Endothelial cell (in vitro differentiated cells): ENCODE measurements around the gene TMEM248. TPM values are rescaled to one million over a fixed set of nuclear protein-coding genes. Genes with fewer than 3 reads are reported as not detected.
"Not testable (repeated sequence)": the region's sequence is repeated elsewhere in the genome, so short reads cannot be mapped to it uniquely, and the experiment has no call there.

ENCODE experiments used
- DNase-seq: peaks from one replicate; pipeline ENCODE4 v3.0.0; 2021; ENCODE audit warnings: low spot score
- H3K27ac Mint-ChIP-seq: one replicate; pipeline ENCODE4 v1.8.0; 2021; ENCODE audit warnings: mixed read lengths, inconsistent platforms; ENCODE audit not compliant: unreplicated experiment
- H3K27me3 Mint-ChIP-seq: one replicate; pipeline ENCODE4 v1.8.0; 2021; ENCODE audit warnings: mild to moderate bottlenecking, moderate library complexity, mixed read lengths, inconsistent platforms; ENCODE audit not compliant: unreplicated experiment
- H3K36me3 Mint-ChIP-seq: one replicate; pipeline ENCODE4 v1.8.0; 2021; ENCODE audit warnings: mild to moderate bottlenecking, low read depth, mixed read lengths, inconsistent platforms; ENCODE audit not compliant: unreplicated experiment
- H3K4me1 Mint-ChIP-seq: one replicate; pipeline ENCODE4 v1.8.0; 2021; ENCODE audit warnings: mild to moderate bottlenecking, mixed read lengths, inconsistent platforms; ENCODE audit not compliant: unreplicated experiment
- H3K4me3 Mint-ChIP-seq: one replicate; pipeline ENCODE4 v1.8.0; 2021; ENCODE audit warnings: mild to moderate bottlenecking, mixed read lengths, inconsistent platforms; ENCODE audit not compliant: unreplicated experiment
- H3K9me3 Mint-ChIP-seq: one replicate; pipeline ENCODE4 v1.8.0; 2021; ENCODE audit warnings: mixed read lengths, inconsistent platforms; ENCODE audit not compliant: unreplicated experiment
- CTCF ChIP-seq: fragments of 200-600 bp; sonication (generic); IDR thresholded peaks from one replicate; pipeline ENCODE4 v1.5.0; 2021; ENCODE audit warnings: antibody characterized with exemption; ENCODE audit not compliant: unreplicated experiment
- total RNA-seq: library from RNA; stranded (reverse); fragmentation: NEBNext Ultra II Directional; extraction: Animal tissue kit (Norgen Biotek cat#: 25700); gene quantifications from one replicate; pipeline ENCODE4 v1.2.1, GENCODE V29; 2021; ENCODE audit not compliant: unreplicated experiment

Gene TMEM248
- total RNA-seq, 1 donor from 2014 or later = 97.7 TPM

DNA sequence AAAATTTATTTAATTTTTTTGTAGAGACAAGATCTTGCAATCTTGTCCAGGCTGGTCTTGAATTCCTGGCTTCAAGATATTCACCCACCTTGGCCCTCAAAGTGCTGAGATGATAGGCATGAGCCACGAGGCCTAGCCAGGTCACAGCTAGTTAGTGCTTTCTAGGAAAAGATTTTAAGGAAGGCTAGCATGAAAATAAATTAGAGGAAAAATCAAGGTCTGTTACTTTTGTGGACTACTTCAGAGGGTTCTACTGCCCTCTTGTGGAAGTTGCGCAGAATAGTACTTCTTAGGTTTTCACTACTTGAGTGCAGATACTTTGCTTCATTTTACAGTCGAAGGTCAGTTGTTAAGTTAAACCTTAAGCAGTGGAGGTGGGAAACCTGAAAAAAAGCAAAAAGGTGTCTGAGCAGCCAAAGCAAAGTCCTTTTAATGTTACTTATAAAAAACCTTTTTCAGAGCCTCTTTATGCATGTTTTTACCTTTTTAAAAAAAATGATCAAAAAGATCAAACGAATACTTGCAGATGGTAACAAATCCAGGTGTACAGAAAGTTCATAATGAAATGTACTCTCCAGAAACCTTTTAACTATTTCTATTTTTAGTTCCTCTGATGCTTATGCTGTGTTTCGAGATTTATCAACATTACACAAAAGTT, 79.7 kb downstream of the TMEM248 start:
- H3K4me3 Mint-ChIP-seq, H3K27ac Mint-ChIP-seq, H3K9me3 Mint-ChIP-seq, H3K4me1 Mint-ChIP-seq, DNase-seq, H3K27me3 Mint-ChIP-seq: not testable (repeated sequence)
- TF ChIP-seq CTCF = peak; percentile 54
- H3K36me3 Mint-ChIP-seq = peaks cover 10% of the 10 kb centered on the region

DNA sequence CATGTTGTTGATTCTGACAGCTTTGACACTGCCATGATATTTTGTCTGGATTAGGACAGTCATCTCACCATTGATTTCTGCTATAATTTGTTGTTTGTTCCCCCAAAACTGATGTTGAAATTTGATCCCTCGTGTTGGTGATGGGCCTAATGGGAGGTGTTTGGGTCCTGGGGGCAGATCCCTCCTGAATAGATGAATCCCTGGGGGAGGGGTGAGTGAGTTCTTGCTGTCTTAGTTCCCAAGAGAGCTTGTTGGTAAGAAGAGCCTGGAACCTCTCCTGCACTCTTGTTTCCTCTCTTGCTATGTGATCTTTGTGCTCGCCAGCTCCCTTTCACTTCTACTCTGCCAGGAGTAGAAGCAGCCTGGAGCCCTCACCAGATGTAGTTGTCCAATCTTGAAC, 83.1 kb downstream of the TMEM248 start:
- peaks cover 19% of the 10 kb centered on the region for H3K36me3 Mint-ChIP-seq
- H3K27ac Mint-ChIP-seq, H3K4me3 Mint-ChIP-seq, H3K27me3 Mint-ChIP-seq, H3K9me3 Mint-ChIP-seq, H3K4me1 Mint-ChIP-seq, DNase-seq: not testable (repeated sequence)

GRCh38 chr7:67006965-67007364, 85.9 kb downstream of the TMEM248 start:
- Mint-ChIP-seq H3K4me1 (peaks cover 2% of the 10 kb centered on the region), H3K4me3 (no peak overlapping the region), H3K9me3 (no peaks in the 10 kb centered on the region), H3K36me3 (peaks cover 15% of the 10 kb centered on the region), H3K27me3 (peaks cover 1% of the 10 kb centered on the region), H3K27ac (no peak overlapping the region)
- no peak for DNase-seq
- TF ChIP-seq CTCF = no peak

Other genes starting within 250 kb of the TMEM248 start
- gene RABGEF1, start 180.5 kb upstream of the TMEM248 start, total RNA-seq = 19.2 TPM
- gene SBDS, start 74.4 kb downstream of the TMEM248 start, total RNA-seq = 53.5 TPM
- 12.8 TPM for gene TYW1, start 75.6 kb downstream of the TMEM248 start, total RNA-seq